ENCODE measurements around the gene PHEX. TPM values are rescaled to one million over a fixed set of nuclear protein-coding genes. Genes with fewer than 3 reads are reported as not detected.
A peak's percentile ranks its signal among the peaks of the same experiment; 100 is the strongest.

Gene PHEX
- total RNA-seq, 1 experiment from 2014 or later, result 0.89 TPM

GRCh38 chrX:22090181-22090580 lies 58.1 kb downstream of the PHEX start:
- Mint-ChIP-seq H3K27me3 (ENCODE audit: insufficient read depth, unreplicated experiment) (peaks cover 47% of the 10 kb centered on the region), H3K9me3 (ENCODE audit: unreplicated experiment) (peaks cover 9% of the 10 kb centered on the region), H3K36me3 (ENCODE audit: insufficient read depth, unreplicated experiment) (no peaks in the 10 kb centered on the region), H3K4me1 (ENCODE audit: insufficient read depth, unreplicated experiment) (no peaks in the 10 kb centered on the region), H3K27ac (ENCODE audit: low read depth, unreplicated experiment) (no peak overlapping the region), H3K4me3 (ENCODE audit: unreplicated experiment) (no peak overlapping the region)
- BruUV-seq (replicated peaks), result no TSS peak
- ChIA-PET CTCF (interaction anchor here (1.3 to 1.6 kb wide), 2 partner anchors 10 to 105 kb away, joined by 4 to 10 read pairs; no protein-coding TSS in a partner anchor), POLR2A (no interaction called here)
- no peak for TF ChIP-seq CTCF (IDR thresholded peaks at IDR 0.05; ENCODE audit: unreplicated experiment)
- intact Hi-C loops (cut with micrococcal nuclease), result no loop called here
- peak; percentile 21 for DNase-seq (ENCODE audit: unreplicated experiment)

- Mint-ChIP-seq H3K9me3 (ENCODE audit: unreplicated experiment) (peaks cover 9% of the 10 kb centered on the region), H3K27ac (ENCODE audit: low read depth, unreplicated experiment) (no peak overlapping the region), H3K4me1 (ENCODE audit: insufficient read depth, unreplicated experiment) (peaks cover 7% of the 10 kb centered on the region), H3K4me3 (ENCODE audit: unreplicated experiment) (no peak overlapping the region), H3K36me3 (ENCODE audit: insufficient read depth, unreplicated experiment) (no peaks in the 10 kb centered on the region), H3K27me3 (ENCODE audit: insufficient read depth, unreplicated experiment) (peaks cover 31% of the 10 kb centered on the region)
- intact Hi-C loops (cut with micrococcal nuclease), result no loop called here
- ChIA-PET CTCF (interaction anchor here (1.2 kb wide), 2 partner anchors 12 to 42 kb away, joined by 3 read pairs; no protein-coding TSS in a partner anchor), POLR2A (no interaction called here)
- BruUV-seq (replicated peaks), result no TSS peak
- no peak for TF ChIP-seq CTCF (IDR thresholded peaks at IDR 0.05; ENCODE audit: unreplicated experiment)
- DNase-seq (ENCODE audit: unreplicated experiment), result no peak
Measured at GRCh38 chrX:22093550-22093949, 61.4 kb downstream of the PHEX start.

GRCh38 chrX:22095286-22095685 lies 63.2 kb downstream of the PHEX start:
- peaks cover 7% of the 10 kb centered on the region for H3K4me1 Mint-ChIP-seq (ENCODE audit: insufficient read depth, unreplicated experiment)
- ChIA-PET CTCF (interaction anchor here (1.1 kb wide), 1 partner anchor 66 kb away, joined by 3 read pairs; no protein-coding TSS in a partner anchor), POLR2A (no interaction called here)
- no peak for DNase-seq (ENCODE audit: unreplicated experiment)
- no peaks in the 10 kb centered on the region for H3K36me3 Mint-ChIP-seq (ENCODE audit: insufficient read depth, unreplicated experiment)
- BruUV-seq (replicated peaks), result no TSS peak
- H3K4me3 Mint-ChIP-seq (ENCODE audit: unreplicated experiment), result no peak overlapping the region
- no peak for TF ChIP-seq CTCF (IDR thresholded peaks at IDR 0.05; ENCODE audit: unreplicated experiment)
- H3K27me3 Mint-ChIP-seq (ENCODE audit: insufficient read depth, unreplicated experiment), result peaks cover 34% of the 10 kb centered on the region
- intact Hi-C loops (cut with micrococcal nuclease), result no loop called here
- H3K9me3 Mint-ChIP-seq (ENCODE audit: unreplicated experiment), result peaks cover 9% of the 10 kb centered on the region
- no peak overlapping the region for H3K27ac Mint-ChIP-seq (ENCODE audit: low read depth, unreplicated experiment)

GRCh38 chrX:22095856-22096255 lies 63.7 kb downstream of the PHEX start:
- no peak for DNase-seq (ENCODE audit: unreplicated experiment)
- Mint-ChIP-seq H3K36me3 (ENCODE audit: insufficient read depth, unreplicated experiment) (no peaks in the 10 kb centered on the region), H3K27me3 (ENCODE audit: insufficient read depth, unreplicated experiment) (peaks cover 38% of the 10 kb centered on the region), H3K4me3 (ENCODE audit: unreplicated experiment) (no peak overlapping the region), H3K9me3 (ENCODE audit: unreplicated experiment) (peaks cover 9% of the 10 kb centered on the region), H3K4me1 (ENCODE audit: insufficient read depth, unreplicated experiment) (peaks cover 7% of the 10 kb centered on the region), H3K27ac (ENCODE audit: low read depth, unreplicated experiment) (no peak overlapping the region)
- ChIA-PET CTCF (no interaction called here), POLR2A (no interaction called here)
- no peak for TF ChIP-seq CTCF (IDR thresholded peaks at IDR 0.05; ENCODE audit: unreplicated experiment)
- intact Hi-C loops (cut with micrococcal nuclease), result no loop called here
- no TSS peak for BruUV-seq (replicated peaks)
